Measurements from ENCODE around the gene CNBP. TPM values are rescaled to one million over a fixed set of nuclear protein-coding genes. Genes with fewer than 3 reads are reported as not detected.

CNBP gene
- total and polyA plus RNA-seq, 2 of the 13 experiments (the other 11 are each of a cell fraction or from before 2014, with no cell fraction given), result 282 to 354 TPM

DNA sequence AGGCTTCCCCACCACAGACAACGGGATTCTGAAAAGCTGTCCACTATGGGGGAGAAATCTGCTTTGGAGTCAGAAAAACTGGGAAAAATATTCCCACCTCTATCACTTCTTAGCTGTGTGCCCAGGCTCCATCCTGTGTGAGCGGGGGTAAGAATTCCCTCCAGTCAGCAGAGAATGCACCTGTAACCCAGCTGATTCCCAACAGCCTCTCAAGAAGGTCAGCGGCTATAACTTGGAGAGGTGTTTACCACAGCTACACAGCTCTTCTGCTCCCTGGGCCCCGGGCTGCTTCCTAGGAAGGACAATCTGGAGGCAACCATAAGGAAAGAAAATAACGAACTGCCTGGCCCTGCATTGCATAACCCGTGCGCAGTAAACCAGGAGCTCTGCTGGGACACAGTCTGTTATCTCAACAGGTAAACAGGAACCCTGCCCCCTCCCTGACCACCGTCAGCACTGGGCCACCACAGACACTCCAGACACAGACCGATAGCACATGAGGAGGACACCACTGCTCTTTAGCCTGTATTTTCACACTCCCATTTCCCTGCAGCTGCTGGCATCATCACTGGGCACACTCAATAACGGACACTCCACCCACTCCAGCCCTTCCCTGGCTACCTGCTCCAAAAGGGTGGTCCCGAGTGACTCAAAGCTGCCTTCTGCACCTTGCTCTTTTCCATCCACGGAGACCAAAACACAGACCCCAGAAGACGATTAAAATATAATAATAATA lies 64.2 kb downstream of the CNBP start (continued):
- TF ChIP-seq ZFP36L1 (CRISPR knock-in tag; IDR thresholded peaks at IDR 0.05) (0 out of 2 replicates have a peak, but pooled peaks have one; percentile 72), AGO2 (optimal IDR thresholded peaks at IDR 0.05; ENCODE audit: low read depth, low read length) (no peak), POLR2AphosphoS5 (IDR thresholded peaks at IDR 0.05; ENCODE audit: low read depth, low read length) (peak; percentile 68), RBM39 (IDR thresholded peaks at IDR 0.05; ENCODE audit: low read depth, low read length, poor library complexity, severe bottlenecking) (peak; percentile 59), ZNF501 (CRISPR knock-in tag; IDR thresholded peaks at IDR 0.05) (0 out of 2 replicates have a peak, but pooled peaks have one; percentile 18), SOX5 (CRISPR knock-in tag; IDR thresholded peaks at IDR 0.05; ENCODE audit: borderline replicate concordance) (peak; percentile 80), ZSCAN25 (CRISPR knock-in tag; IDR thresholded peaks at IDR 0.05) (peak; percentile 67), IRX3 (CRISPR knock-in tag; IDR thresholded peaks at IDR 0.05; ENCODE audit: borderline replicate concordance, low read depth) (0 out of 2 replicates have a peak, but pooled peaks have one; percentile 55), ZNF629 (CRISPR knock-in tag; conservative IDR thresholded peaks at IDR 0.05) (peak; percentile 43), XRCC5 (optimal IDR thresholded peaks at IDR 0.05; ENCODE audit: low read length) (peak; percentile 76), ZNF24 (IDR thresholded peaks at IDR 0.05) (no peak), ZFAT (CRISPR knock-in tag; conservative IDR thresholded peaks at IDR 0.05) (no peak), ZNF33A (CRISPR knock-in tag; IDR thresholded peaks at IDR 0.05; ENCODE audit: borderline replicate concordance) (0 out of 2 replicates have a peak, but pooled peaks have one; percentile 77), AHR (CRISPR knock-in tag; IDR thresholded peaks at IDR 0.05) (peak; percentile 64; the same call in 1 of the 2 replicates), ZNF124 (CRISPR knock-in tag; IDR thresholded peaks at IDR 0.05) (peak; percentile 90), SETDB1 (CRISPR knock-in tag; IDR thresholded peaks at IDR 0.05; ENCODE audit: borderline replicate concordance) (no peak), ZNF746 (CRISPR knock-in tag; IDR thresholded peaks at IDR 0.05) (peak; percentile 53; the same call in 1 of the 2 replicates)
- TF ChIP-seq, protein P1, sequence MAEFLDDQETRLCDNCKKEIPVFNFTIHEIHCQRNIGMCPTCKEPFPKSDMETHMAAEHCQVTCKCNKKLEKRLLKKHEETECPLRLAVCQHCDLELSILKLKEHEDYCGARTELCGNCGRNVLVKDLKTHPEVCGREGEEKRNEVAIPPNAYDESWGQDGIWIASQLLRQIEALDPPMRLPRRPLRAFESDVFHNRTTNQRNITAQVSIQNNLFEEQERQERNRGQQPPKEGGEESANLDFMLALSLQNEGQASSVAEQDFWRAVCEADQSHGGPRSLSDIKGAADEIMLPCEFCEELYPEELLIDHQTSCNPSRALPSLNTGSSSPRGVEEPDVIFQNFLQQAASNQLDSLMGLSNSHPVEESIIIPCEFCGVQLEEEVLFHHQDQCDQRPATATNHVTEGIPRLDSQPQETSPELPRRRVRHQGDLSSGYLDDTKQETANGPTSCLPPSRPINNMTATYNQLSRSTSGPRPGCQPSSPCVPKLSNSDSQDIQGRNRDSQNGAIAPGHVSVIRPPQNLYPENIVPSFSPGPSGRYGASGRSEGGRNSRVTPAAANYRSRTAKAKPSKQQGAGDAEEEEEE (CRISPR knock-in tag; IDR thresholded peaks at IDR 0.05; ENCODE audit: borderline replicate concordance), result peak; percentile 92; the same call in 1 of the 2 replicates
- TF ChIP-seq, protein P2, sequence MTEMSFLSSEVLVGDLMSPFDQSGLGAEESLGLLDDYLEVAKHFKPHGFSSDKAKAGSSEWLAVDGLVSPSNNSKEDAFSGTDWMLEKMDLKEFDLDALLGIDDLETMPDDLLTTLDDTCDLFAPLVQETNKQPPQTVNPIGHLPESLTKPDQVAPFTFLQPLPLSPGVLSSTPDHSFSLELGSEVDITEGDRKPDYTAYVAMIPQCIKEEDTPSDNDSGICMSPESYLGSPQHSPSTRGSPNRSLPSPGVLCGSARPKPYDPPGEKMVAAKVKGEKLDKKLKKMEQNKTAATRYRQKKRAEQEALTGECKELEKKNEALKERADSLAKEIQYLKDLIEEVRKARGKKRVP (CRISPR knock-in tag; IDR thresholded peaks at IDR 0.05), result peak in 1 of 2 experiments; percentile 81; a peak in 2 of 4 replicates
- TF ChIP-seq, protein P3, sequence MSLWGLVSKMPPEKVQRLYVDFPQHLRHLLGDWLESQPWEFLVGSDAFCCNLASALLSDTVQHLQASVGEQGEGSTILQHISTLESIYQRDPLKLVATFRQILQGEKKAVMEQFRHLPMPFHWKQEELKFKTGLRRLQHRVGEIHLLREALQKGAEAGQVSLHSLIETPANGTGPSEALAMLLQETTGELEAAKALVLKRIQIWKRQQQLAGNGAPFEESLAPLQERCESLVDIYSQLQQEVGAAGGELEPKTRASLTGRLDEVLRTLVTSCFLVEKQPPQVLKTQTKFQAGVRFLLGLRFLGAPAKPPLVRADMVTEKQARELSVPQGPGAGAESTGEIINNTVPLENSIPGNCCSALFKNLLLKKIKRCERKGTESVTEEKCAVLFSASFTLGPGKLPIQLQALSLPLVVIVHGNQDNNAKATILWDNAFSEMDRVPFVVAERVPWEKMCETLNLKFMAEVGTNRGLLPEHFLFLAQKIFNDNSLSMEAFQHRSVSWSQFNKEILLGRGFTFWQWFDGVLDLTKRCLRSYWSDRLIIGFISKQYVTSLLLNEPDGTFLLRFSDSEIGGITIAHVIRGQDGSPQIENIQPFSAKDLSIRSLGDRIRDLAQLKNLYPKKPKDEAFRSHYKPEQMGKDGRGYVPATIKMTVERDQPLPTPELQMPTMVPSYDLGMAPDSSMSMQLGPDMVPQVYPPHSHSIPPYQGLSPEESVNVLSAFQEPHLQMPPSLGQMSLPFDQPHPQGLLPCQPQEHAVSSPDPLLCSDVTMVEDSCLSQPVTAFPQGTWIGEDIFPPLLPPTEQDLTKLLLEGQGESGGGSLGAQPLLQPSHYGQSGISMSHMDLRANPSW (CRISPR knock-in tag; IDR thresholded peaks at IDR 0.05; ENCODE audit: borderline replicate concordance), result 0 out of 2 replicates have a peak, but pooled peaks have one; percentile 39
- TF ChIP-seq, protein P4, sequence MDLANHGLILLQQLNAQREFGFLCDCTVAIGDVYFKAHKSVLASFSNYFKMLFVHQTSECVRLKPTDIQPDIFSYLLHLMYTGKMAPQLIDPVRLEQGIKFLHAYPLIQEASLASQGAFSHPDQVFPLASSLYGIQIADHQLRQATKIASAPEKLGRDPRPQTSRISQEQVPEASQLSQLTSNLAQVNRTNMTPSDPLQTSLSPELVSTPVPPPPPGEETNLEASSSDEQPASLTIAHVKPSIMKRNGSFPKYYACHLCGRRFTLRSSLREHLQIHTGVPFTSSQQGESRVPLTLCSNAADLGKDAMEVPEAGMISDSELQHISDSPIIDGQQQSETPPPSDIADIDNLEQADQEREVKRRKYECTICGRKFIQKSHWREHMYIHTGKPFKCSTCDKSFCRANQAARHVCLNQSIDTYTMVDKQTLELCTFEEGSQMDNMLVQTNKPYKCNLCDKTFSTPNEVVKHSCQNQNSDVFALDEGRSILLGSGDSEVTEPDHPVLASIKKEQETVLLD (CRISPR knock-in tag; IDR thresholded peaks at IDR 0.05; ENCODE audit: low read depth), result peak; percentile 71; the same call in 1 of the 2 replicates

All from HepG2 (cell line).